WTC11 (cell line): ENCODE measurements around the gene TBX2. TPM values are rescaled to one million over a fixed set of nuclear protein-coding genes. Genes with fewer than 3 reads are reported as not detected.

Experiments
- ATAC-seq: fragments of 200-7000 bp; cut with Tn5 transposase; 2 replicates; pipeline ENCODE4 v1.10.0; 2021; ENCODE audit warnings: mild to moderate bottlenecking, moderate library complexity
- CTCF ChIA-PET: fragments of 300-600 bp; sonication (Branson Sonifier 250); formaldehyde crosslinking; loops from one replicate; lab custom pipeline; 2021; ENCODE audit warnings: antibody characterized with exemption; lab: Charles Lee
- POLR2A ChIA-PET: fragments of 350-600 bp; sonication (Branson Sonifier 250); formaldehyde crosslinking; loops from one replicate; lab custom pipeline; 2021; ENCODE audit warnings: antibody characterized with exemption; lab: Charles Lee
- DNase-seq: peaks from one replicate; pipeline ENCODE4 v3.0.0; 2021; ENCODE audit warnings: low spot score
- H3K27ac Mint-ChIP-seq: 2 replicates; pipeline ENCODE4 v1.8.0; 2021; ENCODE audit warnings: mixed read lengths
- H3K27me3 Mint-ChIP-seq: 2 replicates; pipeline ENCODE4 v1.8.0; 2021; ENCODE audit warnings: low read depth, mild to moderate bottlenecking, moderate library complexity, mixed read lengths
- H3K36me3 Mint-ChIP-seq: 2 replicates; pipeline ENCODE4 v1.8.0; 2021; ENCODE audit warnings: mixed read lengths
- H3K4me1 Mint-ChIP-seq: 2 replicates; pipeline ENCODE4 v1.8.0; 2022; ENCODE audit warnings: mixed read lengths
- H3K4me3 Mint-ChIP-seq: 2 replicates; pipeline ENCODE4 v1.8.0; 2021; ENCODE audit warnings: mild to moderate bottlenecking, moderate library complexity, mixed read lengths
- H3K9me3 Mint-ChIP-seq: 2 replicates; pipeline ENCODE4 v1.8.0; 2021; ENCODE audit warnings: mixed read lengths
- AR ChIP-seq: fragments of 250-450 bp; sonication (Bioruptor Pico); IDR thresholded peaks from 2 replicates; pipeline ENCODE4 v1.9.0; 2021; ENCODE audit warnings: mild to moderate bottlenecking
- ATF2 ChIP-seq: sonication (generic); formaldehyde crosslinking; IDR thresholded peaks from 2 replicates; pipeline ENCODE4 v1.8.1; 2022; ENCODE audit warnings: low read depth, missing genetic modification reagents, borderline replicate concordance
- CTCF ChIP-seq: fragments of 200-600 bp; IDR thresholded peaks from 2 replicates; pipeline ENCODE4 v1.8.0; 2022; ENCODE audit warnings: antibody characterized with exemption
- EMX1 ChIP-seq: fragments of 250-450 bp; sonication (Bioruptor Pico); IDR thresholded peaks from 2 replicates; pipeline ENCODE4 v1.8.0; 2021; ENCODE audit warnings: mild to moderate bottlenecking
- FOXK1 ChIP-seq: sonication (generic); formaldehyde crosslinking; IDR thresholded peaks from 2 replicates; pipeline ENCODE4 v1.8.0; 2022; ENCODE audit warnings: mild to moderate bottlenecking, moderate library complexity, missing genetic modification reagents
- GTF2I ChIP-seq: fragments of 250-450 bp; sonication (Bioruptor Pico); conservative IDR thresholded peaks from 2 replicates; pipeline ENCODE4 v1.4.0; 2021; ENCODE audit warnings: mild to moderate bottlenecking
- JAZF1 ChIP-seq: fragments of 250-450 bp; sonication (Bioruptor Pico); IDR thresholded peaks from 2 replicates; pipeline ENCODE4 v1.9.0; 2021; ENCODE audit warnings: moderate library complexity, mild to moderate bottlenecking, inconsistent platforms
- MXD4 ChIP-seq: fragments of 250-450 bp; sonication (Bioruptor Pico); IDR thresholded peaks from 2 replicates; pipeline ENCODE4 v1.8.0; 2021; ENCODE audit warnings: mild to moderate bottlenecking, moderate library complexity, borderline replicate concordance
- MYBL2 ChIP-seq: sonication (generic); formaldehyde crosslinking; IDR thresholded peaks from 2 replicates; pipeline ENCODE4 v1.8.1; 2023; ENCODE audit warnings: mild to moderate bottlenecking, moderate library complexity, missing genetic modification reagents
- NFATC4 ChIP-seq: fragments of 250-450 bp; sonication (Bioruptor Pico); IDR thresholded peaks from 2 replicates; pipeline ENCODE4 v1.9.0; 2021; ENCODE audit warnings: mild to moderate bottlenecking
- NFE2L1 ChIP-seq: sonication (generic); formaldehyde crosslinking; IDR thresholded peaks from 2 replicates; pipeline ENCODE4 v1.8.1; 2023; ENCODE audit warnings: missing genetic modification reagents
- PRDM15 ChIP-seq: sonication (generic); formaldehyde crosslinking; IDR thresholded peaks from 2 replicates; pipeline ENCODE4 v1.8.0; 2022; ENCODE audit warnings: missing genetic modification reagents
- PREB ChIP-seq: sonication (generic); formaldehyde crosslinking; IDR thresholded peaks from 2 replicates; pipeline ENCODE4 v1.8.1; 2022; ENCODE audit warnings: mild to moderate bottlenecking, missing genetic modification reagents, moderate library complexity, borderline replicate concordance
- SP1 ChIP-seq: sonication (generic); formaldehyde crosslinking; conservative IDR thresholded peaks from 2 replicates; pipeline ENCODE4 v1.8.1; 2022; ENCODE audit warnings: missing genetic modification reagents
- TP53 ChIP-seq: sonication (generic); formaldehyde crosslinking; IDR thresholded peaks from 2 replicates; pipeline ENCODE4 v1.8.1; 2023; ENCODE audit warnings: mild to moderate bottlenecking, missing genetic modification reagents
- ZBTB21 ChIP-seq: sonication (generic); formaldehyde crosslinking; IDR thresholded peaks from 2 replicates; pipeline ENCODE4 v1.8.1; 2023; ENCODE audit warnings: mild to moderate bottlenecking, missing genetic modification reagents, borderline replicate concordance
- ZNF219 ChIP-seq: sonication (generic); formaldehyde crosslinking; IDR thresholded peaks from 2 replicates; pipeline ENCODE4 v1.8.0; 2023; ENCODE audit warnings: missing genetic modification reagents, mild to moderate bottlenecking, borderline replicate concordance
- ZNF281 ChIP-seq: sonication (generic); formaldehyde crosslinking; IDR thresholded peaks from 2 replicates; pipeline ENCODE4 v1.8.0; 2023; ENCODE audit warnings: mild to moderate bottlenecking, missing genetic modification reagents
- ZNF396 ChIP-seq: fragments of 250-450 bp; sonication (Bioruptor Pico); IDR thresholded peaks from 2 replicates; pipeline ENCODE4 v1.8.0; 2021; ENCODE audit warnings: mild to moderate bottlenecking, moderate library complexity, borderline replicate concordance
- ZNF423 ChIP-seq: fragments of 250-450 bp; sonication (Bioruptor Pico); IDR thresholded peaks from 2 replicates; pipeline ENCODE4 v2.1.2; 2022; ENCODE audit warnings: mild to moderate bottlenecking, moderate library complexity
- ZNF671 ChIP-seq: fragments of 250-450 bp; sonication (Bioruptor Pico); IDR thresholded peaks from 2 replicates; pipeline ENCODE4 v1.8.0; 2021; ENCODE audit warnings: mild to moderate bottlenecking
- total RNA-seq: library from RNA; stranded (reverse); gene quantifications from 3 replicates; pipeline ENCODE4 v1.2.3, GENCODE V29; 2021

TBX2 gene
- total RNA-seq, 1 experiment from 2014 or later = 0.09 TPM

GRCh38 chr17:61458000-61458399, 58.4 kb downstream of the TBX2 start (continued):
- TF ChIP-seq PREB (CRISPR knock-in tag) (no peak), FOXK1 (CRISPR knock-in tag) (no peak), ZNF671 (no peak), CTCF (no peak), ZNF281 (CRISPR knock-in tag) (no peak), MXD4 (CRISPR knock-in tag) (no peak), ZBTB21 (CRISPR knock-in tag) (no peak), ATF2 (CRISPR knock-in tag) (no peak)

GRCh38 chr17:61458421-61459141, 58.9 kb downstream of the TBX2 start:
- Mint-ChIP-seq H3K4me1 (peaks cover 58% of the 10 kb centered on the region), H3K36me3 (0 out of 2 replicates have a peak, but pooled peaks cover 2% of the 10 kb centered on the region), H3K27ac (no peak overlapping the region), H3K4me3 (peak overlapping the region; percentile 66), H3K27me3 (peaks cover 99% of the 10 kb centered on the region), H3K9me3 (no peaks in the 10 kb centered on the region)
- CTCF ChIA-PET = interaction anchor here (1.2 to 1.5 kb wide), 3 partner anchors 9 to 116 kb away, joined by 3 to 5 read pairs (median 4); no protein-coding TSS in a partner anchor
- no peak for ATAC-seq
- POLR2A ChIA-PET = interaction anchor here (1.5 kb wide), 1 partner anchor 9 kb away, joined by 4 read pairs; no protein-coding TSS in a partner anchor
- no peak for DNase-seq
- TF ChIP-seq TP53 (CRISPR knock-in tag) (no peak), MYBL2 (no peak), NFATC4 (no peak), JAZF1 (CRISPR knock-in tag) (no peak), NFE2L1 (no peak), ZNF423 (CRISPR knock-in tag) (no peak), ZNF219 (CRISPR knock-in tag) (no peak), EMX1 (CRISPR knock-in tag) (no peak), PRDM15 (no peak), ZNF396 (no peak), GTF2I (CRISPR knock-in tag) (no peak), AR (CRISPR knock-in tag) (no peak), SP1 (CRISPR knock-in tag) (no peak)
